Heart right ventricle (tissue), 16 donors: Measurements from ENCODE around the gene TREM2. TPM values are rescaled to one million over a fixed set of nuclear protein-coding genes. Genes with fewer than 3 reads are reported as not detected.

Experiments used
- ATAC-seq, 8 donors: fragments of 200-7000 bp; cut with Tn5 transposase; one replicate each; pipeline ENCODE4 v1.9.1; 2020; ENCODE audit warnings: mild to moderate bottlenecking in 8 of 8, moderate library complexity in 8 of 8, moderate number of reproducible peaks in 1 of 8
- DNase-seq, 2 donors: peaks; one replicate each; pipeline ENCODE4 v3.0.0-alpha.2; 2020
- H3K27ac ChIP-seq, 10 donors: fragments of 200-600 bp; sonication (generic) in 2 of 10; one replicate each; pipeline versions ENCODE4 v1.5.0 to v1.8.0; 2020 to 2022; ENCODE audit warnings: mild to moderate bottlenecking in 3 of 10
- H3K27me3 ChIP-seq, 7 donors: fragments of 200-600 bp; one replicate each; pipeline ENCODE4 v1.8.0; 2021 to 2022; ENCODE audit warnings: mild to moderate bottlenecking in 2 of 7
- H3K36me3 ChIP-seq, 9 donors: fragments of 200-600 bp; sonication (generic) in 1 of 9; one replicate each; pipeline versions ENCODE4 v1.5.0 to v1.8.0; 2020 to 2022; ENCODE audit warnings: mild to moderate bottlenecking in 2 of 9
- H3K4me1 ChIP-seq, 9 donors: fragments of 200-600 bp; sonication (generic) in 1 of 9; one replicate each; pipeline versions ENCODE4 v1.5.0 to v1.8.0; 2020 to 2022; ENCODE audit warnings: mild to moderate bottlenecking in 4 of 9
- H3K4me3 ChIP-seq, 10 donors: fragments of 200-600 bp; sonication (generic) in 2 of 10; one replicate each; pipeline versions ENCODE4 v1.5.0 to v1.8.0; 2020 to 2022; ENCODE audit warnings: mild to moderate bottlenecking in 7 of 10, moderate library complexity in 2 of 10
- H3K9me3 ChIP-seq, 11 donors: fragments of 200-600 bp in 10 of 11; sonication (generic) in 2 of 11; one replicate each; pipeline versions ENCODE4 v1.5.0 to v1.8.0; 2013 to 2022; ENCODE audit warnings: mild to moderate bottlenecking in 2 of 11, control low read depth in 1 of 11, moderate library complexity in 1 of 11
- CTCF ChIP-seq, 9 donors: fragments of 200-600 bp; sonication (generic) in 2 of 9; IDR thresholded peaks; one replicate each; pipeline versions ENCODE4 v1.5.0 to v1.8.0; 2021 to 2022; ENCODE audit warnings: antibody characterized with exemption in 9 of 9, mild to moderate bottlenecking in 5 of 9, moderate library complexity in 1 of 9
- WGBS, 2 donors: extraction: QIAGEN DNeasy Blood & Tissue Kit; methylation state at CpG; one replicate each; pipeline ENCODE4 v1.1.7; 2013; ENCODE audit warnings: inconsistent platforms in 1 of 2; 5-methylcytosine and 5-hydroxymethylcytosine counted together
- intact Hi-C, 10 donors: fragments of 100-400 bp; cut with DNase I; formaldehyde crosslinking; loops; one replicate each; pipeline versions ENCODE4 v1.11.1 to v1.14.2; 2022
- polyA plus RNA-seq, 2 donors: library from polyadenylated mRNA; stranded (reverse); fragments of 200-250 nt; gene quantifications; one replicate each; pipeline ENCODE4 v1.2.3, GENCODE V29; 2013
- total RNA-seq, 10 donors: library from RNA; stranded (reverse); fragmentation: NEBNext Ultra II Directional in 3 of 10; extraction: Animal tissue kit (Norgen Biotek cat#: 25700) in 3 of 10; gene quantifications; one replicate each; pipeline versions ENCODE4 v1.2.1 to v1.2.4, GENCODE V29; 2021 to 2023
- donor health status: Arrhythmogenic right ventricular cardiomyopathy.
- donor health status: ischemic (EF 13 %, LVEDD 7.1; RV severe dilation, severe dysfunction).
- donor health status: healthy with polysubstance abuse.
- donor health status: DM: no; HTN: yes; CAD: no.
- donor health status: DM: no; HTN: no; CAD: no.
- donor health status: ischemic (EF 25% LVEDD 6.9; RV normal size, moderate dysfunction).
- donor health status: ischemic (EF 25% LVEDD 5.7; RV mildly dilated, moderate dysfunction).
- donor health status: healthy.
- donor health status: DM: yes; HTN: yes; CAD: no.
- donor health status: Ischemic cardiomyopathy.
- donor health status: ischemic (EF 35%, LVEDD 5.7; RV mildly dilated, moderate dysfunction).
- donor health status: nonischemic (EF 11% LVEDD 7.7; RV severe dilation, severe dysfunction).
- donor health status: DM: yes; HTN: yes; CAD: no.
- donor health status: PGD.
- donor health status: ischemic (EF 29% LVEDD 5.4; RV normal size, mild dysfunction).
- donor health status: nonischemic (EF 23%, LVEDD 6.1; RV moderate dilation, normal function).

Gene TREM2
- total and polyA plus RNA-seq, 12 donors: 0.40 to 5.5 (median 1.1) TPM; not detected in 3

DNA sequence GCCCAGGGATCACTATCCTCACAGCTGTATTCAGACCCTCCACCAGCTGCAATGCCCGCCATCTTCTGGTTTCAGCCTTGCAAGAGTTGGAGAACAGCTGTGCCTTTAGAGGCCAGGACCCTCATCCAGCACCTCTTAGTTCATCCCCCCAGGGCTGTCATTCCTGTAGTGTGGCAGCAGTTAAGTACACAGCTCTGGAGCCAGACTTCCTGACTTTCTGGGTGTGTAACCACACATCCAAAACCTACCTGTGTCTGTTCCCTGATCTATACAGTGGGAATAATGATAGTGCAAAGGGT, 452 bp upstream of the TREM2 start:
- Histone ChIP-seq H3K9me3 (no peaks in the 10 kb centered on the region), H3K27me3 (peaks cover 0 to 41% (median 24%) of the 10 kb centered on the region in 7 donors), H3K27ac (no peak overlapping the region), H3K4me1 (peaks cover 0 to 5% (median 0%) of the 10 kb centered on the region in 9 donors), H3K4me3 (no peak overlapping the region), H3K36me3 (no peaks in the 10 kb centered on the region)
- intact Hi-C loops: no loop called here
- DNase-seq (no peak), ATAC-seq (no peak)
- TF ChIP-seq CTCF (IDR thresholded peaks at IDR 0.05): no peak
- 90 to 100% methylated on average over 1 of the region's 1 CpG for WGBS, 2 donors

- H3K27ac ChIP-seq: no peak overlapping the region
- DNase-seq (no peak), ATAC-seq (peak in 1 of 8 donors; percentile 12)
- peaks cover 0 to 49% (median 29%) of the 10 kb centered on the region in 7 donors for H3K27me3 ChIP-seq
- intact Hi-C loops: no loop called here
- 66 to 68% methylated on average over 13 of the region's 13 CpGs for WGBS, 2 donors
- H3K4me3 ChIP-seq: peak overlapping the region in 1 of 10 donors; percentile 14
- TF ChIP-seq CTCF (IDR thresholded peaks at IDR 0.05): no peak
- H3K36me3 ChIP-seq: no peaks in the 10 kb centered on the region
- H3K4me1 ChIP-seq: peaks cover 0 to 5% (median 0%) of the 10 kb centered on the region in 9 donors
- no peaks in the 10 kb centered on the region for H3K9me3 ChIP-seq
These were observed 914 bp downstream of the TREM2 start for GRCh38 chr6:41161851-41162552.

DNA sequence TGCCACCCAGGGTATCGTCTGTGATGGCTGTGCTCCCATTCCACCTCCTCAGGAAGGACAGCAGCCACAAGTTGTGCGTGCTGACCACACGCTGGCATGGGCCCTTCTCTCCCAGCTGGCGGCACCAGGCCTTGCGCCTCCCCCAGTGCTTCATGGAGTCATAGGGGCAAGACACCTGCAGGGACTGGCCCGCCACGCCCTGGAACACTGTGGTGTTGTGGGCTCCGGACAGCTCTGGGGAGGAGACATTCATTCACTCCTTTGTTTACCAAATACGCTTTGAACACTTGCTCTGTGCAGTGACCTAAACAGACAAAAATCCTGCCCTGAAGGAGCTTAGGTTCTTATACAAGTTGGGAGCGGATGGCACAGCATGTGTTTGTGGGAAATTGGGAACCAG, 1.5 kb downstream of the TREM2 start:
- H3K4me1 ChIP-seq: peaks cover 0 to 5% (median 0%) of the 10 kb centered on the region in 9 donors
- no peak for DNase-seq
- no peaks in the 10 kb centered on the region for H3K36me3 ChIP-seq
- no peak for ATAC-seq
- TF ChIP-seq CTCF (IDR thresholded peaks at IDR 0.05): no peak
- no peak overlapping the region for H3K27ac ChIP-seq
- H3K9me3 ChIP-seq: no peaks in the 10 kb centered on the region
- H3K27me3 ChIP-seq: peaks cover 0 to 52% (median 34%) of the 10 kb centered on the region in 7 donors
- WGBS, 2 donors: 85 to 92% methylated on average over 10 of the region's 10 CpGs
- no peak overlapping the region for H3K4me3 ChIP-seq
- intact Hi-C loops: no loop called here

- ATAC-seq (no peak), DNase-seq (no peak)
- no peak for TF ChIP-seq CTCF (IDR thresholded peaks at IDR 0.05)
- 74 to 82% methylated on average over 3 of the region's 3 CpGs for WGBS, 2 donors
- Histone ChIP-seq H3K9me3 (no peaks in the 10 kb centered on the region), H3K36me3 (no peaks in the 10 kb centered on the region), H3K4me1 (peaks cover 0 to 5% (median 0%) of the 10 kb centered on the region in 9 donors), H3K27me3 (peaks cover 0 to 52% (median 38%) of the 10 kb centered on the region in 7 donors), H3K4me3 (no peak overlapping the region), H3K27ac (no peak overlapping the region)
- intact Hi-C loops: no loop called here
These were observed 2.0 kb downstream of the TREM2 start for GRCh38 chr6:41160933-41161332.
